Activated naive CD8-positive, alpha-beta T cell treated with anti-CD3 and anti-CD28 coated beads, Interleukin-2, amount 10 ng/mL, durations not matched to agents 7 days and 5 days (primary cell): ENCODE results near the gene IFITM5. TPM values are rescaled to one million over a fixed set of nuclear protein-coding genes. Genes with fewer than 3 reads are reported as not detected.
A peak's percentile ranks its signal among the peaks of the same experiment; 100 is the strongest.
"Not testable (repeated sequence)": the region's sequence is repeated elsewhere in the genome, so short reads cannot be mapped to it uniquely, and the experiment has no call there.

Experiments used
- ATAC-seq: fragments of 150-1000 bp; cut with Tn5 transposase; one replicate; pipeline ENCODE4 v1.10.0; 2021; ENCODE audit warnings: low read depth, moderate library complexity
- POLR2A ChIA-PET: fragments of 350-600 bp; sonication (Branson Sonifier 250); formaldehyde crosslinking; loops from one replicate; lab custom pipeline; 2021; ENCODE audit warnings: antibody characterized with exemption; lab: Charles Lee
- DNase-seq: peaks from one replicate; pipeline ENCODE4 v3.0.0; 2021
- H3K27ac Mint-ChIP-seq: one replicate; pipeline ENCODE4 v1.8.0; 2022; ENCODE audit warnings: mild to moderate bottlenecking, mixed read lengths
- H3K27me3 Mint-ChIP-seq: one replicate; pipeline ENCODE4 v1.8.0; 2022; ENCODE audit warnings: mild to moderate bottlenecking, moderate library complexity, mixed read lengths
- H3K36me3 Mint-ChIP-seq: one replicate; pipeline ENCODE4 v1.8.0; 2021; ENCODE audit warnings: mild to moderate bottlenecking, mixed read lengths
- H3K4me1 Mint-ChIP-seq: one replicate; pipeline ENCODE4 v1.8.0; 2021; ENCODE audit warnings: mixed read lengths
- H3K4me3 Mint-ChIP-seq: one replicate; pipeline ENCODE4 v1.8.0; 2022; ENCODE audit warnings: mild to moderate bottlenecking, moderate library complexity, mixed read lengths
- H3K9me3 Mint-ChIP-seq: one replicate; pipeline ENCODE4 v1.8.0; 2021; ENCODE audit warnings: mixed read lengths
- total RNA-seq, 2 experiments: library from RNA; stranded (reverse); gene quantifications; one replicate each; pipeline ENCODE4 v1.2.3, GENCODE V29; 2021

Gene IFITM5
- total RNA-seq, 2 experiments from 2014 or later, result not detected

- H3K9me3 Mint-ChIP-seq, result no peaks in the 10 kb centered on the region
- POLR2A ChIA-PET, result interaction anchor here (0.9 to 7.2 kb wide), 14 partner anchors 9 to 221 kb away, joined by 3 to 200 read pairs (median 16); partner anchors contain the start of genes BET1L, HRAS, IFITM2 and IFITM5
- H3K27me3 Mint-ChIP-seq, result no peaks in the 10 kb centered on the region
- ATAC-seq (no peak), DNase-seq (peak; percentile 63)
- H3K4me1 Mint-ChIP-seq, result peaks cover 25% of the 10 kb centered on the region
- peak overlapping the region; percentile 97 for H3K4me3 Mint-ChIP-seq
- H3K27ac Mint-ChIP-seq, result peak overlapping the region; percentile 100
- peaks cover 43% of the 10 kb centered on the region for H3K36me3 Mint-ChIP-seq
Measured at GRCh38 chr11:315051-315481, 15.7 kb upstream of the IFITM5 start.

GRCh38 chr11:314554-314875, 15.2 kb upstream of the IFITM5 start:
- not testable (repeated sequence) for H3K27me3 Mint-ChIP-seq, ATAC-seq, H3K9me3 Mint-ChIP-seq, DNase-seq
- H3K4me3 Mint-ChIP-seq, result peak overlapping the region; percentile 97
- POLR2A ChIA-PET, result interaction anchor here (1.7 to 7.2 kb wide), 7 partner anchors 9 to 46 kb away, joined by 12 to 200 read pairs (median 100); partner anchors contain the start of genes IFITM2, IFITM5, NLRP6 and PGGHG
- peaks cover 24% of the 10 kb centered on the region for H3K4me1 Mint-ChIP-seq
- H3K27ac Mint-ChIP-seq, result peak overlapping the region; percentile 100
- peaks cover 46% of the 10 kb centered on the region for H3K36me3 Mint-ChIP-seq

- POLR2A ChIA-PET, result interaction anchor here (0.5 to 7.2 kb wide), 10 partner anchors 8 to 46 kb away, joined by 5 to 200 read pairs (median 66); partner anchors contain the start of genes IFITM2, IFITM5, NLRP6 and PGGHG
- DNase-seq (peak; percentile 78), ATAC-seq (peak; percentile 41)
- H3K9me3 Mint-ChIP-seq, result no peaks in the 10 kb centered on the region
- H3K27ac Mint-ChIP-seq, result peak within 1 kb of the TSS; percentile 100
- peaks cover 50% of the 10 kb centered on the region for H3K36me3 Mint-ChIP-seq
- no peaks in the 10 kb centered on the region for H3K27me3 Mint-ChIP-seq
- peaks cover 26% of the 10 kb centered on the region for H3K4me1 Mint-ChIP-seq
- H3K4me3 Mint-ChIP-seq, result peak within 1 kb of the TSS; percentile 97
Measured at GRCh38 chr11:313787-314553, 14.6 kb upstream of the IFITM5 start, which contains the start of gene IFITM1. Gene IFITM1, plus strand, starts transcription at chr11:314040. Its CDS starts 131 bp downstream, at chr11:314171.

GRCh38 chr11:313304-313786, 14.0 kb upstream of the IFITM5 start:
- Mint-ChIP-seq H3K27ac (peak overlapping the region; percentile 100), H3K9me3 (no peaks in the 10 kb centered on the region), H3K36me3 (peaks cover 57% of the 10 kb centered on the region), H3K27me3 (no peaks in the 10 kb centered on the region), H3K4me3 (peak overlapping the region; percentile 97), H3K4me1 (peaks cover 26% of the 10 kb centered on the region)
- POLR2A ChIA-PET, result interaction anchor here (0.5 to 7.2 kb wide), 13 partner anchors 8 to 106 kb away, joined by 3 to 200 read pairs (median 19); partner anchors contain the start of genes BET1L, IFITM5, NLRP6 and PGGHG
- no peak for DNase-seq
- no peak for ATAC-seq

- POLR2A ChIA-PET, result interaction anchor here (0.5 to 7.2 kb wide), 25 partner anchors 8 to 223 kb away, joined by 3 to 200 read pairs (median 6); partner anchors contain the start of genes BET1L, HRAS, IFITM5 and NLRP6
- peak; percentile 6 for ATAC-seq
- Mint-ChIP-seq H3K4me1 (peaks cover 22% of the 10 kb centered on the region), H3K27ac (peak overlapping the region; percentile 100), H3K27me3 (no peaks in the 10 kb centered on the region), H3K4me3 (peak overlapping the region; percentile 97), H3K36me3 (peaks cover 52% of the 10 kb centered on the region), H3K9me3 (no peaks in the 10 kb centered on the region)
- DNase-seq, result no peak
Measured at GRCh38 chr11:312092-312816, 12.9 kb upstream of the IFITM5 start.

GRCh38 chr11:311013-311748, 11.9 kb upstream of the IFITM5 start:
- POLR2A ChIA-PET, result interaction anchor here (1.0 to 7.2 kb wide), 15 partner anchors 9 to 195 kb away, joined by 3 to 200 read pairs (median 11); partner anchors contain the start of genes BET1L, IFITM5, NLRP6 and PGGHG
- H3K9me3 Mint-ChIP-seq, H3K27me3 Mint-ChIP-seq, DNase-seq: not testable (repeated sequence)
- H3K4me1 Mint-ChIP-seq, result peaks cover 23% of the 10 kb centered on the region
- peak; percentile 1 for ATAC-seq
- H3K27ac Mint-ChIP-seq, result peak overlapping the region; percentile 100
- peaks cover 42% of the 10 kb centered on the region for H3K36me3 Mint-ChIP-seq
- peak overlapping the region; percentile 97 for H3K4me3 Mint-ChIP-seq

GRCh38 chr11:309979-310572, 10.8 kb upstream of the IFITM5 start:
- POLR2A ChIA-PET, result interaction anchor here (0.6 to 5.0 kb wide), 16 partner anchors 7 to 525 kb away, joined by 3 to 61 read pairs (median 9); partner anchors contain the start of genes IFITM5, NLRP6 and PGGHG
- peak overlapping the region; percentile 90 for H3K4me3 Mint-ChIP-seq
- H3K27me3 Mint-ChIP-seq, H3K9me3 Mint-ChIP-seq, ATAC-seq: not testable (repeated sequence)
- H3K36me3 Mint-ChIP-seq, result peaks cover 36% of the 10 kb centered on the region
- DNase-seq, result peak; percentile 53
- H3K4me1 Mint-ChIP-seq, result peaks cover 32% of the 10 kb centered on the region
- peak overlapping the region; percentile 94 for H3K27ac Mint-ChIP-seq

- ATAC-seq (peak; percentile 9), DNase-seq (peak; percentile 62)
- Mint-ChIP-seq H3K4me3 (peak overlapping the region; percentile 90), H3K4me1 (peaks cover 33% of the 10 kb centered on the region), H3K27ac (peak overlapping the region; percentile 94), H3K36me3 (peaks cover 25% of the 10 kb centered on the region)
- POLR2A ChIA-PET, result interaction anchor here (0.6 to 5.0 kb wide), 20 partner anchors 8 to 526 kb away, joined by 3 to 61 read pairs (median 9); partner anchors contain the start of genes BET1L, IFITM3, IFITM5 and NLRP6
- not testable (repeated sequence) for H3K9me3 Mint-ChIP-seq, H3K27me3 Mint-ChIP-seq
Measured at GRCh38 chr11:308740-309665, 9.7 kb upstream of the IFITM5 start.

- H3K27me3 Mint-ChIP-seq, H3K9me3 Mint-ChIP-seq: not testable (repeated sequence)
- peak within 1 kb of the TSS; percentile 90 for H3K4me3 Mint-ChIP-seq
- ATAC-seq (peak; percentile 50), DNase-seq (peak; percentile 78)
- peaks cover 21% of the 10 kb centered on the region for H3K36me3 Mint-ChIP-seq
- H3K27ac Mint-ChIP-seq, result peak within 1 kb of the TSS; percentile 94
- peaks cover 31% of the 10 kb centered on the region for H3K4me1 Mint-ChIP-seq
- POLR2A ChIA-PET, result interaction anchor here (0.6 to 5.1 kb wide), 23 partner anchors 8 to 142 kb away, joined by 3 to 74 read pairs (median 10); partner anchors contain the start of genes BET1L, IFITM1, IFITM3 and IFITM5
Measured at GRCh38 chr11:307766-308708, 8.7 kb upstream of the IFITM5 start, which contains the start of gene IFITM2. Gene IFITM2, plus strand, starts transcription at chr11:307816. Its CDS starts 377 bp downstream, at chr11:308193.
